ENCODE data around the gene TSPAN32. TPM values are rescaled to one million over a fixed set of nuclear protein-coding genes. Genes with fewer than 3 reads are reported as not detected.
"Not testable (repeated sequence)": the region's sequence is repeated elsewhere in the genome, so short reads cannot be mapped to it uniquely, and the experiment has no call there.

Gene TSPAN32
- total RNA-seq, 1 experiment from 2014 or later: 1.4 TPM

DNA sequence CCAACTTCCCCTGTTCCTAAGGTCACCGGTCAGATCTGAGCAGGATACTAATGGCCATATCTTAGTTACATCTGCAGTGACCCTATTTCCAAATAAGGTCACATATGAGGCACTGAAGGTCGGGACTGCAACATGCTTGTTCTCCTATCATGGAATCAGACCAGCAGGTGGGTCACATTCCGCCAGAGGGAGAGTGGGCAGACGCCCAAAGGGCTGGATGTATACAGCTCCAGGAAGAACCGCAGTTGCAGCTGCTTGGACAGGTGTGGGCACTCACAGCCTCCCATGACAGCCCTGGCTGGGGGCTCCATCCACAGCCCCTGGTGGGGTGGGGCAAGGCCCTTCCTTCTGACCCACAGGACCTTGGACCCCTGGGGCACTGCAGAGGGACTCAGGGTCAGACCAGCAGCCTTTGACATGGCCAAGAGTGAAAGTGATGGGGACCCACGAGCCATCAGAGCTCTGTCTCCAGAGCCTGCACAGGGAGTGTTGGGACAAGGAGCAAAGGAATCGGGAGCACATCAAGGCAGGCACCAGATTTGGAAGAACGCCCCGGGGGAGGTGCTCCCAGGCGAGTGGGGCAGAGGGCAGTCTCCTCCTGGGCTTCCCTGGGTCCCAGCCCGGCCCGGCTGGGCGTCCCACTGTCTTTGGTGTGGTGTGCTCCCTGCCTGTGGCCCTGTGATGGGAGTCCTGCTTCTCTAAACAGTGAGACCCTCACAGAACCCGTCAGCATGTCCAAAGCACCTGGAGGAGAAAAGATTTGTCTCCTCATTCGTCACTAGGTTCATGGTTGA lies 62.0 kb downstream of the TSPAN32 start:
- DNase-seq (ENCODE audit: low spot score): no peak

GRCh38 chr11:2364386-2364785 lies 62.6 kb downstream of the TSPAN32 start:
- DNase-seq (ENCODE audit: low spot score): not testable (repeated sequence)

- DNase-seq (ENCODE audit: low spot score): no peak
Observed at GRCh38 chr11:2365571-2366210, 63.9 kb downstream of the TSPAN32 start.

DNA sequence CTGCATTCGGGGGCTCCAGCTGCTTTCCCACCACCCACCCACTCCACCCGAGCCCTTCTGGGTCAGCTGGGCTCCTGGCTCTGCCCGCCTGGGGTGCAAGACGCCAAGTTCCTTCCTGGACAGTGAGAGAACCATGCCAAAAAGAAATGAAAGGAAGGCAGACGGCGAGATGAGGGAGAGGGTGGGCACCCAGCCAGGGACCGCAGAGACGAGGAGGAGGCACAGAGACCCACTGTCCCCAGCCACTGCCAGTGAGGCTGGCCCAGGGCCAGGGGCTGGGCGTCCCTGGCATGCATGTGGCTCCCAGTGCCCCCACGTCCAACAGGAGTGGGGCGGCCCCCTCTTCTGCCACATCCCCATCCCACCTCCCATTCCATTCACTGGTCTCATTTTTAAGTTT lies 64.5 kb downstream of the TSPAN32 start:
- DNase-seq (ENCODE audit: low spot score): no peak

GRCh38 chr11:2366733-2367132 lies 64.9 kb downstream of the TSPAN32 start:
- DNase-seq (ENCODE audit: low spot score): no peak

- no peak for DNase-seq (ENCODE audit: low spot score)
Observed at GRCh38 chr11:2367266-2368160, 65.7 kb downstream of the TSPAN32 start.

Small RNA genes within 50 kb of the gene (small RNA-seq; reads per million reads assigned to genes)
- gene RNU6-878P: not detected

Other genes starting within 250 kb of the TSPAN32 start
- 9.9 and 11.4 TPM in 2 replicates for gene IGF2, start 162.6 kb upstream of the TSPAN32 start, total RNA-seq (2014; rRNA removed; shearing (Covaris generic))
- gene INS, start 140.8 kb upstream of the TSPAN32 start, total RNA-seq (2014; rRNA removed; shearing (Covaris generic)): not detected in 2 replicates
- gene TH, start 130.2 kb upstream of the TSPAN32 start, total RNA-seq (2014; rRNA removed; shearing (Covaris generic)): 1.8 and 3.4 TPM in 2 replicates
- gene ASCL2, start 31.4 kb upstream of the TSPAN32 start, total RNA-seq (2014; rRNA removed; shearing (Covaris generic)): 5.0 and 6.8 TPM in 2 replicates
- gene C11orf21, start 95 bp upstream of the TSPAN32 start, total RNA-seq (2014; rRNA removed; shearing (Covaris generic)): 0.81 and 1.3 TPM in 2 replicates
- gene CD81, start 75.3 kb downstream of the TSPAN32 start, total RNA-seq (2014; rRNA removed; shearing (Covaris generic)): 121 and 132 TPM in 2 replicates
- 114 and 126 TPM in 2 replicates for gene TSSC4, start 98.7 kb downstream of the TSPAN32 start, total RNA-seq (2014; rRNA removed; shearing (Covaris generic))
- gene TRPM5, start 142.5 kb downstream of the TSPAN32 start, total RNA-seq (2014; rRNA removed; shearing (Covaris generic)): 1.7 and 1.8 TPM in 2 replicates
- gene KCNQ1, start 143.0 kb downstream of the TSPAN32 start, total RNA-seq (2014; rRNA removed; shearing (Covaris generic)): 9.2 and 9.9 TPM in 2 replicates